Immature natural killer cell (primary cell): ENCODE results near the gene LAMTOR2. TPM values are rescaled to one million over a fixed set of nuclear protein-coding genes. Genes with fewer than 3 reads are reported as not detected.

Source experiments
- DNase-seq, 3 donors: peaks; one replicate each; pipeline ENCODE4 v3.0.0; 2022; ENCODE audit warnings: mixed read lengths in 1 of 3
- H3K27ac Mint-ChIP-seq, 6 donors: one replicate each; pipeline ENCODE4 v1.8.0; 2020; ENCODE audit warnings: mixed read lengths in 6 of 6, mild to moderate bottlenecking in 5 of 6, inconsistent platforms in 4 of 6, moderate library complexity in 3 of 6
- H3K27me3 Mint-ChIP-seq, 3 donors: one replicate each; pipeline ENCODE4 v1.8.0; 2020 to 2021; ENCODE audit warnings: low read depth in 3 of 3, mild to moderate bottlenecking in 3 of 3, mixed read lengths in 3 of 3, moderate library complexity in 3 of 3, inconsistent platforms in 1 of 3
- H3K36me3 Mint-ChIP-seq, 3 donors: one replicate each; pipeline ENCODE4 v1.8.0; 2020; ENCODE audit warnings: mixed read lengths in 3 of 3, inconsistent platforms in 2 of 3, mild to moderate bottlenecking in 2 of 3
- H3K4me1 Mint-ChIP-seq, 2 donors: one replicate each; pipeline ENCODE4 v1.8.0; 2020; ENCODE audit warnings: inconsistent platforms in 2 of 2, mild to moderate bottlenecking in 2 of 2, mixed read lengths in 2 of 2, moderate library complexity in 1 of 2
- H3K4me3 Mint-ChIP-seq, 5 donors: one replicate each; pipeline ENCODE4 v1.8.0; 2020; ENCODE audit warnings: mild to moderate bottlenecking in 5 of 5, mixed read lengths in 5 of 5, inconsistent platforms in 3 of 5, moderate library complexity in 3 of 5
- H3K9me3 Mint-ChIP-seq, 6 donors: one replicate each; pipeline ENCODE4 v1.8.0; 2020; ENCODE audit warnings: mild to moderate bottlenecking in 6 of 6, mixed read lengths in 6 of 6, inconsistent platforms in 4 of 6, moderate library complexity in 3 of 6
- polyA plus RNA-seq, 3 donors: library from polyadenylated mRNA; unstranded; fragments of 300-500 nt; fragmentation: Illumina TruSeq; gene quantifications; one replicate each; pipeline ENCODE4 v1.2.3, GENCODE V29; 2021

Gene LAMTOR2
- 100 to 1,000 TPM; 144 to 204 (median 160) TPM for polyA plus RNA-seq

DNA sequence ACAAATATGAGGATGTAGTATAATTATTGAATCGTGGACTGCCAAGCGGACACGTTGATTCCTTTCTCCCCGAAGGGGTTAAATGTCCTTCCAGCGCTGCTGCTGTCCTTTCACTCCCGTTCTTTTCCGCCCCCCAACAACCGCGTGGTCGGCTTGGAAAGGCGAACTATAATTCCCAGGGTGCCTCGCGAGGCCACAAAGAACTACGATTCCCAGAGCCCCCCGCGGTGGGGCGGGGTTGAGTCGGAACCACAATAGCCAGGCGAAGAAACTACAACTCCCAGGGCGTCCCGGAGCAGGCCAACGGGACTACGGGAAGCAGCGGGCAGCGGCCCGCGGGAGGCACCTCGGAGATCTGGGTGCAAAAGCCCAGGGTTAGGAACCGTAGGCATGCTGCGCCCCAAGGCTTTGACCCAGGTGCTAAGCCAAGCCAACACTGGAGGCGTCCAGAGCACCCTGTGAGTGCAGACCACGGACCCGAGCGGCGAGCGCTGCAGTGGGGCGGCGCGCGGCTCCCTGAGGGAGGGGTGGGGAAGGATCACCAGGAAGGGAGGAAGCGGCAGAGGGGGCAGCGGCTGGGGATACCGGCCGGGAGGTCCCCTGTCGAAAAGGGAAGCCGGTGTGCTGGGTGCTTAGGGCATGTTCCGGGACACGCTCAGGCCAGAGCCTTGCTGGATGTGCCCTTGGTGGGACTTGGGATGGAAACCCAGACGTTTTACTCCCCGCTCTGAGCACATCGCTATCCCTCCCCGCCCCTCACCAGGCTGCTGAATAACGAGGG lies at the start of gene LAMTOR2:
Gene LAMTOR2 (plus strand): TSS at position 283 of the 781 bp plus-strand sequence. CDS start 108 bp downstream, at position 391.
- H3K9me3 Mint-ChIP-seq, result no peaks in the 10 kb centered on the region
- DNase-seq, result peak; percentile 90 to 93 (median 91)
- peaks cover 2 to 9% (median 3%) of the 10 kb centered on the region in 3 donors for H3K27me3 Mint-ChIP-seq
- H3K27ac Mint-ChIP-seq, result peak within 1 kb of the TSS; percentile 90 to 97 (median 92)
- H3K36me3 Mint-ChIP-seq, result peaks cover 3 to 8% (median 5%) of the 10 kb centered on the region in 3 donors
- peak within 1 kb of the TSS; percentile 94 to 99 (median 97) for H3K4me3 Mint-ChIP-seq
- peaks cover 21 to 40% of the 10 kb centered on the region in 2 donors for H3K4me1 Mint-ChIP-seq

DNA sequence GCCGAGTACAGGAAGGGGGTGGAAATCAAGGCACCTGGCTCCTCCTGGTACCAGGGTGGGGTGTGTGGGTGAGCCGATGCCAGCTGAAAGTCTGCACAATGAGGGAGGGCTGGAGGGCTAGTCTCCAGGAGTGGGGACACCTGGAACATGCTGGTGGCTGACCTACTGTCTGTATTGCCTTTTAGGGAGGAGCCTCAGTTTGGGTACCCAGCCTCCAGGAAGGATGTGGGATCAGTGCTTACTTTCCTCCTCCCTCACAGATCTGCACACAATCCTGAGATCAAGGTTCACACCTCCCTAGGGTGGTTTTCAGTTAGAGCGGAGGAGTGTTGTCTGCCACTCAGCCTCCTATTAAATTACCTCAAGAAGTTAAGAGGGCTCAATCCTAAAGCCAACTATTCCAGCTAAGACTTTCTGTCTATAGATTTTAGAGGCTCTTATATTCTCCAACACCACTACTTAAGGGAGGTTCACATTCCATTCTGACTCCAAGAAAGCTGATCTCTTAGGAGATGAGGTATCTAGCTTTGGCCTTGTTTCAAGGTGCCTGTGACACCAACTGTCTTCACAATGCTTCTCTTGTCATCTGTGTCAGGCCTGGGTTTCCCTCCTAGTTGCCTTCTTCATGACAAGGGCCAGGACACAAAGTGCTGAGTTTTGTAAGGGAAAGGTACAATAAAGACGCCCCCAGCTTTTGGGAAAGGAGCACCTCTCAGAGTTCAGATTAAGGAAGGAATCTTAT lies 49.6 kb upstream of the LAMTOR2 start:
- H3K36me3 Mint-ChIP-seq, result peaks cover 0 to 12% (median 6%) of the 10 kb centered on the region in 3 donors
- peak overlapping the region; percentile 64 to 94 (median 90) for H3K27ac Mint-ChIP-seq
- H3K4me3 Mint-ChIP-seq, result peak overlapping the region; percentile 66 to 82 (median 76)
- H3K4me1 Mint-ChIP-seq, result peaks cover 27 to 30% of the 10 kb centered on the region in 2 donors
- DNase-seq, result peak; percentile 47 to 52 (median 49)
- H3K9me3 Mint-ChIP-seq, result no peaks in the 10 kb centered on the region
- H3K27me3 Mint-ChIP-seq, result no peaks in the 10 kb centered on the region

DNA sequence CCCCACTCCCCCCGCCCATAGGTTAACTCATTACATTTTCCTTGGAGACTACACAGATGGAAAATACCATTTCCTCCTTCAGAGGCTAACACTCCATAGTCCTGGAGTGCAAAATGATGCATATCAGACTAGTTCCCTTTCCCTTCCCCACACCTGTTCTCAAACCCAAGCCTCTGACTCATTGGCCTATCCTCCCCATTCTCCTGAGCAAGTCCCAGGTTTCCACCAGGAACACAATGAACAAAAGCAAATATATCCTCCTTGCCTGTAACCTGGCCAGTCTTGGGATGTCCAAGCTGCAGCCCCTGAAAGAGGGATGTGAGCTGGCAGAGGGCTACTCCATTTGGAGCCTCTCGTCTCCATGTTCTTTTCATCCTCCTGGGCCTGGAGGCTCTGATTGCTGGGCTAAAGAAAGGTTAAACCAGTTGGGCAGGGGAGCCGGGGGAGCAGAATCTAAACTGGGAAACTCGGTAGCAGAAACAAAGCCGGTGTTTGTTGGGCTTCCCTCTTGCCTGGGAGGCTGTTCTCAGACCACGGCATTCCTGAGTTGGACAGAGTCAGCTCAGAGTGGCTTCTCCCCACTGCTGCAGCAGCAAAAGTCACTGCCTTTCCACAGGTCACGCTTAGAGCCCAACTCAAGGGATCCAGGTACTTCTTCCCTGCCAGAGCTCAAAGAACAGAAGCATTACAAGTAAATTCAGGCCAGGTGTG lies 47.8 kb upstream of the LAMTOR2 start:
- Mint-ChIP-seq H3K9me3 (no peaks in the 10 kb centered on the region), H3K4me1 (peaks cover 28 to 37% of the 10 kb centered on the region in 2 donors), H3K27me3 (no peaks in the 10 kb centered on the region), H3K36me3 (peaks cover 11 to 28% (median 15%) of the 10 kb centered on the region in 3 donors), H3K4me3 (no peak overlapping the region), H3K27ac (peak overlapping the region in 5 of 6 donors; percentile 13 to 66 (median 44))
- DNase-seq, result no peak

DNA sequence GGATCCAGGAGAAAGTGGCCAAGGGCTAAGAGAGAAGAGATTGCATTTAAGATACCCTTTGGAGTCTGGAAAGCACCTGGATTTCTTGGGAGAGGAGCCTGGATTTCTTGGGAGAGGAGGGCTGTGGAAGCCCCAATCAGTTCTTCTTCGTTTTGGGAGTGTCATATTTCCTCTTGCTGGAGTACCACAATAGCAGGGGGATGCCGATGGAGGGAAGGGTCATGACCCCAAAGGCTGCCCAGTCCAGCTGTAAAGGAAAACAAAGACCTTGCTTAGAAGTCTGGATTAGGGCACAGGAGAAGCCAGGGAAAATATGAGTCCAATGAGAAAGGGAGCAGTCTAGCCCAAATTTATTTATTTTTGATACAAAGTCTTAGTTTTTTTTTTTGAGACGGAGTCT lies 45.2 kb upstream of the LAMTOR2 start:
- H3K4me1 Mint-ChIP-seq, result peaks cover 21 to 42% of the 10 kb centered on the region in 2 donors
- peak overlapping the region in 3 of 6 donors; percentile 13 to 60 (median 24) for H3K27ac Mint-ChIP-seq
- H3K36me3 Mint-ChIP-seq, result peaks cover 17 to 41% (median 23%) of the 10 kb centered on the region in 3 donors
- no peaks in the 10 kb centered on the region for H3K9me3 Mint-ChIP-seq
- DNase-seq, result no peak
- no peak overlapping the region for H3K4me3 Mint-ChIP-seq
- no peaks in the 10 kb centered on the region for H3K27me3 Mint-ChIP-seq

DNA sequence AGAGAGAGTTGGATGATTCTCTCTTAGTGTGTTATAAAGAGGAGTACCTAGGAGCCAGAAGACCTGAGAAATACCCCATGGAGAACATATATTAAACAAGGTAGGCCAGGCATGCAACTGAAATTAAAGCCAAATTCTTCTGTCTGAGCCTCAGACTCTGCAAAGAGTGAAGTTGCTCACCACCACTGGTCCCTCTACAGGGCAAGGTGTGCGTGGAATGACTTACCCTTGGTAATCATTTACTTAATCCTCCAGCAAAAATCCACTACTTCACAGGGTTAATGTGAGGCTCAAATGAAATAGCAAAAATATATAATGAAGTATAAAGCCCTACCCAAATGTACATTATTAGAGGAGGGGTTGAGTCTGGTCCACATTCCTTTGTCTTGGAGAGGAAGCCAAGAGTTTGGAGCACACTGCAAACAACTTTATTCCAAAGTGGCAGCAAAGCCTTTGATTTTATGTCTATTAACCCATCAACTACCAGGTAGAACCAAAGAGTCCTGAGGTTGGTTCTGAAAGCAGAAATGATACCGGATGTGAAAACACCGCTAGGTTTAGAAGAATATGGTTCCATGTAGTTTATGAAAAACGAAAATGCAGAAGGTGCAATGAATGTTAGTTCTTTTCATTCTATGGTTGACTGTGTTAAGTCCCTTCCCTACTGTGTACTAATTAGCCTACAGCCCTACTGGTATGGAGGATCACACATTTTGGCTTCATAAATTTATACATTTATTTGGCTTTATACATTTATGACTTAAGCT lies 42.3 kb upstream of the LAMTOR2 start:
- Mint-ChIP-seq H3K4me1 (peaks cover 3 to 32% of the 10 kb centered on the region in 2 donors), H3K9me3 (no peaks in the 10 kb centered on the region), H3K27me3 (no peaks in the 10 kb centered on the region), H3K27ac (peak overlapping the region in 2 of 6 donors; percentile 51 to 76), H3K4me3 (no peak overlapping the region), H3K36me3 (peaks cover 17 to 54% (median 31%) of the 10 kb centered on the region in 3 donors)
- DNase-seq, result no peak

DNA sequence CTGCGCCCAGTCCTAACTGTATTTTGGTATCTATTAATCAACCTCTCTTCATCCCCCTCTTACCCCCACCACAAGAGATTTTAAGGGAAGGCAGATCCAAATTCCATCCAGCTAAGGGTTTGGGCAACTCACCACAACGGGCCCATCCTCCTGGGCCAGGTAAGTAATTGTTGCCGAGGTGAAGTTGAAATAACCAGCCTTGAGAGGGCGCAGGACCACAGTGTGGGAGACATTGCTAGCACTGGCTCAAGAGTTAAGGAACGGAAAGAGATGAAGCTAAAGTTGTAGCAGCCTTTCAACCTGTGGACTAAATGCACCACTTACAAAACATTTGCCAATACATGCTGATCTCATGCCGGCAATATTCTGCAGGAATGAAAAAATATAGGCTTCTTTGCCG lies 39.8 kb upstream of the LAMTOR2 start:
- Mint-ChIP-seq H3K4me1 (peaks cover 17 to 52% of the 10 kb centered on the region in 2 donors), H3K9me3 (no peaks in the 10 kb centered on the region), H3K36me3 (peaks cover 17 to 51% (median 35%) of the 10 kb centered on the region in 3 donors), H3K27me3 (no peaks in the 10 kb centered on the region), H3K4me3 (no peak overlapping the region), H3K27ac (no peak overlapping the region)
- no peak for DNase-seq

DNA sequence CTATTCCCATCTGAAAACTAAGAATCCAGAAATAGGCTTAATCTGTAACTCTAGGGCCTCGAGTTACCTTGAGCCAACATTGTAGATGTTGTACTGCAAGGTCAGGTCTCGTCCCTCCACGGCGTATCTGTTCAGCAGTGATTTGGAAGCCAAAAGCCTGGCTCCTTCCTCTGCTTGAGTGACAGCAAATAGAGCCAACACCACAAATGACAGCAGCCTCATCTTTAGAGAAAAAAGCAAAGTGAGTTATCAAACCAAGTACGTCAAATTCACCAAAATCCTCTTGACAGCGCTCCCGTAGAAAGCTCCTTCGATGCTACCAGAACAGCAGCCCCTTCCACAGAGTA lies 34.7 kb upstream of the LAMTOR2 start:
- peaks cover 26 to 41% of the 10 kb centered on the region in 2 donors for H3K4me1 Mint-ChIP-seq
- no peak for DNase-seq
- H3K27ac Mint-ChIP-seq, result peak overlapping the region; percentile 92 to 99 (median 96)
- H3K36me3 Mint-ChIP-seq, result peaks cover 6 to 19% (median 9%) of the 10 kb centered on the region in 3 donors
- H3K4me3 Mint-ChIP-seq, result peak overlapping the region; percentile 98 to 99 (median 99)
- no peaks in the 10 kb centered on the region for H3K9me3 Mint-ChIP-seq
- peaks cover under 1 to 5% (median 3%) of the 10 kb centered on the region in 3 donors for H3K27me3 Mint-ChIP-seq

DNA sequence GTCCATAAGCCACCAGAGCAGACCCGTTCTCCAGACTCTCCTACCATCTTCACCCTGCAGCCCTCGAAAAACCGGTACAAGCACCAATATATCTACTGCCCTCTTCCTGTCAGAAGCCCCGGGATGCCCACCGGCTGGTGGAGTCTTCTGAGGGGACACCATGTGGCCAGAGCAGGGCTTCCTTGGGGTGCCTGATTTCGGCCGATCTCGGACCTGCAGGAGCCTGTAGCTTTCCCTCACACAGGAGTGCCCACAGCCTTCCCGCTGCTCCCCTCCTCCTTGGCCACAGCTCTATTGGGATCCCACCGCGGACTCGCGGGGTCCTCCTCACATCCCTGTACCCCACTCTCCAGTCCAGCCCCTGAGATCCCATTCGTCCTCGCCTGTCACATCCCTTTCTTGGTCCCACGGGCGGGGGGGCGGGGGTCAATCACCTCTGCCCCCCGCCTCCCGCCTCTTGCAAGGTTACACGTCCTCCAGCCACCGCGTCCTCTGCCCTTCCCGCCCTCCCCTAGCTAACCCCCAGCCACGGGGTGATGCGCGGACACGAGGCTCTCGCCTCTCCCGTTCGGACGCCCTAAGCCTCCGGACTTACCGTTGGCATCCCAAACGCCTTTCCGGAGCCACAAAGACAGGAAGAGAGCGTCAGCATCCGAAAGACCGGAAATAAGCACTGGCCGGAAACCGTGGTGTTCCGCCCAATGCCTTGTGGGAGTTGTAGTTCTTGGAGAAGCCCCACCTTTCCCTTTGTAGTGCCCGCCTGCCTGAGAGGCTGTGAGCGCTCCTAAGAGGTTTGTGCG lies 34.1 kb upstream of the LAMTOR2 start, which contains the start of gene SSR2:
Gene SSR2 (minus strand): TSS at position 659 of the 800 bp plus-strand sequence. CDS start 784 bp downstream, outside the sequence.
- Mint-ChIP-seq H3K27me3 (peaks cover 3 to 6% (median 5%) of the 10 kb centered on the region in 3 donors), H3K36me3 (peaks cover 6 to 18% (median 9%) of the 10 kb centered on the region in 3 donors), H3K9me3 (no peaks in the 10 kb centered on the region), H3K27ac (peak within 1 kb of the TSS; percentile 92 to 99 (median 96)), H3K4me3 (peak within 1 kb of the TSS; percentile 98 to 99 (median 99)), H3K4me1 (peaks cover 26 to 40% of the 10 kb centered on the region in 2 donors)
- peak; percentile 83 to 85 (median 84) for DNase-seq

DNA sequence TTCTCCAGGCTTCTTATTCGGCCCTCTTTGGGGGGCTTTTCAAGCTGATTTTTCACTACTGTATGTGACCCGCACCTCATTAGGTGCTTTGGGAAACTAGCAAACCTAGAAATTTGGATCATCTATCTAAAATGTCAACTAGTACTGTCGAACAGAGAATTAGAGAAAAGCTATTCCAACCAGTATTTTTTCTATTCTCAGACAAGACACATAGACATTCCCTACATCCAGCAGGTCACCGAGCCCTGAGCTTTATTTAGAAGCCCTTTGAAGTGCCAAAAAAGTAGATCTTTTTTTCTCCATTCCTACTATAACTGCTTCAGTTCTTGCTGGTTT lies 33.5 kb upstream of the LAMTOR2 start:
- Mint-ChIP-seq H3K4me3 (peak overlapping the region; percentile 98 to 99 (median 99)), H3K27ac (peak overlapping the region; percentile 92 to 99 (median 96)), H3K9me3 (no peaks in the 10 kb centered on the region), H3K36me3 (peaks cover 6 to 18% (median 9%) of the 10 kb centered on the region in 3 donors), H3K27me3 (peaks cover 3 to 6% (median 5%) of the 10 kb centered on the region in 3 donors), H3K4me1 (peaks cover 26 to 40% of the 10 kb centered on the region in 2 donors)
- no peak for DNase-seq

DNA sequence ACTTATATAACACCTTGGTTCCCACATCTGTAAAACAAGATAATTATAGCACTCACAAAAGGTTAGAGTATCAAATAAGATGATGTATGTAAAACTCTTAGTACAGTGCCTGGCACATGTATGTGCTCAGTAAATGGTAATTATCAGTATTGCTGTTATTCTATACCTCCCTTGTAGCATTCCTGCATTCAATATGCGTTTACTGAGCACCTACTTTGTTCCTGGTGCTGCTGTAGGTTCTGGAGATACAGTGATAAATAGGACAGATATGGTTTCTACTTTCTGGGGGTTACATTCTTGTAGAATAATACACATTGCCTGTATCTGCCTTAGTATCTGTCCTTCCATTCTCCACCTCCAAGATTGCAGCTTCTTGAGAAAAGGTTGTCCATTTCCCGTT lies 32.6 kb upstream of the LAMTOR2 start:
- H3K36me3 Mint-ChIP-seq, result peaks cover 4 to 14% (median 6%) of the 10 kb centered on the region in 3 donors
- peaks cover 26 to 35% of the 10 kb centered on the region in 2 donors for H3K4me1 Mint-ChIP-seq
- peaks cover 3 to 6% (median 5%) of the 10 kb centered on the region in 3 donors for H3K27me3 Mint-ChIP-seq
- H3K9me3 Mint-ChIP-seq, result no peaks in the 10 kb centered on the region
- peak overlapping the region in 2 of 5 donors; percentile 29 to 51 for H3K4me3 Mint-ChIP-seq
- H3K27ac Mint-ChIP-seq, result no peak overlapping the region
- no peak for DNase-seq

DNA sequence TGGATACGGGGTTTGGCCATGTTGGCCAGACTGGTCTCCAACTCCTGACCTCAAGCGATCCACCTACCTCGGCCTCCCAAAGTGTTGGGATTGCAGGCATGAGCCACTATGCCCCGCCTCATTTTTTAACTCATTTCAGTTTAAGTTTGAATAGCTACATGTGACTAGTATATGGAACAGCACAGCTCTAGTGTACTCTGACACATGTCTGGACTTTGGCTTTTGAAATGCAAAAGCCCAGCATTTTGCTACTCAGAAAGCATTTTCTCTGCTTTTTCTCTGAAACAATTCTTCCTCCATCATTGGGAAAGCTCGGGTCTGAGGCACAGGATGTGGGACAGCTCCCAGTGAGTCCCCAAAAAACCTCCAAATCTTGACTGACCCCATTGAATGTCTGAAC lies 29.8 kb upstream of the LAMTOR2 start:
- Mint-ChIP-seq H3K36me3 (peaks cover 0 to 2% (median 0%) of the 10 kb centered on the region in 3 donors), H3K9me3 (no peaks in the 10 kb centered on the region), H3K27me3 (peaks cover 5 to 6% (median 5%) of the 10 kb centered on the region in 3 donors), H3K4me1 (peaks cover 13% of the 10 kb centered on the region in 2 donors), H3K27ac (no peak overlapping the region), H3K4me3 (no peak overlapping the region)
- DNase-seq, result no peak

DNA sequence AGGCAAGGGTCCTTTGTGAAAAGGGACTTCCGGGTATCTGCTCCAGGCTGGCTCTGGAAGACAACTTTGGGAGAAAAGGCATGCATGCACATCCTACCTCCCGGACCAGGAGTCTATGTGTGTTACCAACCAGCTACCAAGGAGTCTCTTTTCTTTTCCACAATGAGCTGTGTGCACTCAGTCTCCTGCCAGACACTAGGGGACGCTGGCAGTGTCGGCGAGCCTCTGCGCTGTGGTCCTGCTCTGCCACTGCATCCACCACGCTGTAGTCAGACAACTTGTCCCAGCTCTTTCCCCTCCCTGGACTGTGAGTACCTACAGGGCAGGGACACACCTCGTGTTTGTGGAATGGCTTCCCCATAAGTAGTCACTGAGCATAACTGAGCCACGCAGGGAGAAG lies 28.7 kb upstream of the LAMTOR2 start:
- DNase-seq, result peak in 1 of 3 donors; percentile 11
- Mint-ChIP-seq H3K4me1 (peaks cover 3 to 4% of the 10 kb centered on the region in 2 donors), H3K36me3 (no peaks in the 10 kb centered on the region), H3K27me3 (peaks cover 3 to 6% (median 3%) of the 10 kb centered on the region in 3 donors), H3K4me3 (peak overlapping the region in 1 of 5 donors; percentile 20), H3K9me3 (no peaks in the 10 kb centered on the region), H3K27ac (no peak overlapping the region)
